ENCODE data around the gene PCAT7.
"Not testable (repeated sequence)": the region's sequence is repeated elsewhere in the genome, so short reads cannot be mapped to it uniquely, and the experiment has no call there.

PCAT7 gene

DNA sequence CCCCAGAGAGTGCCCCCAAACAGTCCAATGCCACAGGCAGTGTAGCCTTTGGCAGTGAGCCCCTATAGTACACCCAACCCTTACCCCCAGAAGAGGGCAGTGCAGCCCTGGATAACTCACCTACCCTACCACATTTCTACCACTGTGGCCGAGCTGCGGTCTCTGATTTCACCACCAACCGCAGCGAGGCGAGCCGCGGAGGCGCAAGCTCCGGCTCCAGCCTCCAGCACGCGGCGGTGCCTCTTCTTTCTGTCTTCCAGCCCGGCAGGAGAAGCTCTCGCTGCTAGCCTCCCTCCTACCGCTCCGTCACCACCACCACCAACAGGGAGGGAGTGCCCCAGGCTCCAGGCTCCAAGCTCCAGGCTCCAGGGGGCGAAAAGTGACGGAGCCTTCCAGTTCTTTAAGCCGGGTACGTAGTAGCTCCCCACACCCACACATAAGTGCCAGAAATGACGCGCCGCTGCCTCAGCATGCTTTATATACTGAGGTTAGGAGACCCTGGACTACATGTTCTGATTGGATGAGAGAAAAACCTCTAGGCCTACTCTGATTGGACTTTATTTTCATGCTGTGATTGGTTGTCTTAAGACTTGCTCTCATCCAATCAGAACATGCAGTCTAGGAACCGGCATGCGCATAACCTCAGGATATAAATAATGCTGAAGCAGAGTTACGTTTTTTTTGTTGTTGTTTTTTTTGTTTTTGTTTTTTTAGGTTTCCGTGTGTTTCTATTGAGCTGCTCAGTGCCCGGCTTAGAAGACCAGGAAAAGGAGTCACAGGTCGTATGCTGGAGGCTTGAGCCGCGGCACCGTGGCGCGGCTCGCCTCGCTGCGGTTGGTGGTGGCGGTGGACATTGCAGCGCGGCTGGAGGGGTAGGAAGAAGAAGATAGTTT, at the start of gene PCAT7:
Gene PCAT7 (plus strand): TSS at position 645 of the 893 bp plus-strand sequence.
- DNase-seq (ENCODE audit: low read depth), result no peak

DNA sequence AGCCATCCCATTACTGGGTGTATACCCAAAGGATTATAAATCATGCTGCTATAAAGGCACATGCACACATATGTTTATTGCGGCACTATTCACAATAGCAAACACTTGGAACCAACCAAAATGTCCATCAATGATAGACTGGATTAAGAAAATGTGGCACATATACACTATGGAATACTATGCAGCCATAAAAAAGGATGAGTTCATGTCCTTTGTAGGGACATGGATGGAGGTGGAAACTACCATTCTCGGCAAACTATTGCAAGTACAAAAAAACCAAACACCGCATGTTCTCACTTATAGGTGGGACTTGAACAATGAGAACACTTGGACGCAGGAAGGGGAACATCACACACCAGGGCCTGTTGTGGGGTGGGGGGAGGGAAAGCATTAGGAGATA, 48.5 kb upstream of the PCAT7 start:
- DNase-seq (ENCODE audit: low read depth), result not testable (repeated sequence)

DNA sequence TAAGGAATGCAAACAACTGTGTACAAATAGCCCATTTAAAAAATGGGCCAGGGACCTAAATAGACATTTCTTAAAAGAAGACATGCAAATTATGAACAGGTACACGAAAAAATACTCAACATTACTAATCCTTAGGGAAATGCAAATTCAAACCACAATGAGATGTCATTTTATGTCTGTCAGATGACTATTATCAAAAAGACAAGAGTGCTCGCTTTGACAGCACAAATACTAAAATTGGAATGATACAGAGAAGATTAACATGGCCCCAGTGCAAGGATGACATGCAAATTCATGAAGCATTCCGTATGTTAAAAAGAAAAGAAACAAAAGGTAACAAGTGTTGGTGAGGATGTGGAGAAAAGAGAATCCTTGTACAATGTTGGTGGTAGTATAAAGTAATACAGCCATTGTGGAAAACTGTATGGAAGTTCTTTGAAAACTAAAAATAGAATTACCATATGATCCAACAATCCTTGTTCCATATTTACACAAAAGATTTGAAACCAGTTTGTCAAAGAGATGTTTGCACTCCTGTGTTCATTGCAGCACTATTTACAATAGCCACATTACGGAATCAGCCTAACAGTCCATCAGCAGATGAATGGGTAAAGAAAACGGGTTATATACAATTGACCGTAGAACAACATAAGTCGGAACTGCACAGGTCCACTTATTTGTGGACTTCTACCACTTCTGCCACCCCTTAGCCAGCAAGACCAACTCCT, 47.2 kb upstream of the PCAT7 start:
- DNase-seq (ENCODE audit: low read depth), result no peak

DNA sequence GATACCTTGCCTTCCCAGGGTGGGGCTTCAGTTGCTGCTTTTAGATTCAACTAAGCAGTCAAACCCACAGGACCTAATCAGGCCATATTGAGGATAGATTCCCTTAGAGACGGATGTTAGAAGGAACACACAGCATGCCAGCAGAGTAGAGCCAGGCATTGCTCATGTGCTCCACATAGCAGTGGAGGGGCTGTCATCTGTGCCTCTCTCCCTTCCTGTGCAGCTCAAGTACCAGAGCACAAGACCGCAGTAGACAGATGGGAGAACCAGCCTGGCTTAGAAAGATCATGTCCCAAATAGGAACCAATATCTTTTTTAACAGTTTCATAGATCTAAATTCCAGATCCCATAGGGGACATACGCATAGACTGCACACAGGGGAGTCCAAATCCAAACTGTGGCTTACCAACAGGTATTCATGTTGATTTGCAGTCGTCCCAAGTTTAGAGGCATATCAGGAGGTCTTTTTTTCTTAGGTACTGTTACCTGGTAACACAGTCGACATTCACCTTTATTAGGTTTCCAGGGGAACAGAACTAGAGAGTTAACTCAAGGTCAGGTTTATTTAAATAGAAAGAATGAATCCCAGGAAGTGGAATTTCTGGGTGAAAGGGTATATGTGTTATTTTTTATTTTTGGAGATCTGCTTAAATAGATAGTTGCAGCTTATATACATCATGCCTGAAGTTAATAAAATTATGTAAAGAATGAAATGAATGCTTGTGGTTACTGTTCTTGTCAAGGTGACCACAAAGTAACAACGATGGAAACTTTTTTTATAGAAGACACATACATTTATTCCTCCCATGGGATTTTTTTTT, 43.5 kb upstream of the PCAT7 start:
- no peak for DNase-seq (ENCODE audit: low read depth)

DNA sequence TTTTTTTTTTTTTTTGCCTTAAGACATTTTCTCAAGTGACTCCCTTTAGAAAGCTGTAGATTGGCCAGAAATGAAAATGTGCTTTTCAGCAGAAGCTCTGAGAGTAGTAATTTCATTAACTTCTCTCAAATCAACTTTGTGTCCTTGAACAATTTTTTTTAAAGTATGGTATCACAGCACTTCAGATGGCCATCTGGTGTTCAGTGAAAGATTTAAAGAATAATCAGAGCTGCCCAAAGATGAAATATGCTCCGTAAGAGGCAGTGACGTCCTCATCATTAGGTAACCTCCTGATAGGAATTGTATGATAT, 43.0 kb upstream of the PCAT7 start:
- DNase-seq (ENCODE audit: low read depth), result no peak

DNA sequence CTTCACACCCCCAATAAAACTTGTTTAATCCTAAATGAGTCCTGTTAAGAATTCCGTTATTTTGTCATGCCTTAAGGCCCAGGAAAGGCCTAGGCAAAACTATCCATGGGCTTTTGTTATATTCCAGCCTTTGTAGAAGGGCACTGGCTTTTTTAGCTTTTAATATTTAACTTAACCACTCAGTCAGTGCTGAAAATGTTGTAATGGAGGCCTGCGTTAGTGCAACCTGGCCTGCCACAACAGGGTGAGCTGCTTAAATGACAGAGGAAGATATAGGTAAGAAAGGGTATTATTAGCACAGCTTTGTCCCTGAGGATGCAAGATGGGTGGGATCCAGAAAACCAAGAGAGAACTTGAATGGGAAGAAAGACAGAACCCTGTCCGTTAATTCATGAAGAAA, 40.2 kb upstream of the PCAT7 start:
- DNase-seq (ENCODE audit: low read depth), result no peak

DNA sequence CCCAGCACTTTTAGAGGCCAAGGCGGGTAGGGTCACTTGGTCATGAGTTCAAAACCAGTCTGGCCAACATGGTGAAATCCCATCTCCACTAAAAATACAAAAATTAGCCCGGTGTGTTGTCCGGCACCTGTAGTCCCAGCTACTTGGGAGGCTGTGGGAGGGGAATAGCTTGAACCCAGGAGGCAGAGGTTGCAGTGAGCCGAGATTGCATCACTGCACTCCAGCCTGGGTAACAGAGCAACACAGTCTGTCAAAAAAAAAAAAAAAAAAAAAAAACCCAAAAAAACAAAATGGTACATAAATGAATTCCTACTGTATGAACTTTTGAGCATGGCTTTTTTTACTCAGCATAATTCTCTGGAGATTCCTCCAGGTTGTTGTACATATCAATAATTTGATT, 37.6 kb upstream of the PCAT7 start:
- DNase-seq (ENCODE audit: low read depth), result no peak

DNA sequence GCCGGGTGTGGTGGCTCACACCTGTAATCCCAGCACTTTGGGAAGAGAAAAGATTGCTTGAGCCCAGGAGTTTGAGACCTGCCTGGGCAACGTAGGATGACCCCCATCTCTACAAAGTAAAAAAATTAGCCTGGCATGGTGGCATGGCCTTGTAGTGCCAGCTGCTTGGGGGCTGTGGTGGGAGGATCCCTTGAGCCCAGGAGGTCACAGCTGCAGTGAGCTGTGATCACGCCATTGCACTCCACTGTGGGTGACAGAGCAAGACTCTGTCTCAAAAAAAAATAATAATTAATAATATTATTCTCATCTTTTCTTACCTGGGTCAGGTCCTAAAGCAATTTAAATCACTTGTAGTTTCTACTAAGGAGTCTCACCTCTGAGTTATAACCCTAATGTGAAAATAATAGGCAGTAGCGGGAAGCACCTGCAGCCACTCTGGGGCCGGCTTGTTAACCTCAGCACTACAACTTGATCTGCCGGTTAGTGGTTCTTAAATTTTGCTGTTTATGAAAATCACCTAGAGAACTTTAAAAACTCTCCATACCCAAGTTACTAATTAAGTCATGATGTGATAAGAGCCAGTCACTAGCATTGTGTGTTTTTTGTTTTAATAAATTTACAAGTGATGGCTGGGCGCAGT, 29.4 kb upstream of the PCAT7 start:
- no peak for DNase-seq (ENCODE audit: low read depth)

DNA sequence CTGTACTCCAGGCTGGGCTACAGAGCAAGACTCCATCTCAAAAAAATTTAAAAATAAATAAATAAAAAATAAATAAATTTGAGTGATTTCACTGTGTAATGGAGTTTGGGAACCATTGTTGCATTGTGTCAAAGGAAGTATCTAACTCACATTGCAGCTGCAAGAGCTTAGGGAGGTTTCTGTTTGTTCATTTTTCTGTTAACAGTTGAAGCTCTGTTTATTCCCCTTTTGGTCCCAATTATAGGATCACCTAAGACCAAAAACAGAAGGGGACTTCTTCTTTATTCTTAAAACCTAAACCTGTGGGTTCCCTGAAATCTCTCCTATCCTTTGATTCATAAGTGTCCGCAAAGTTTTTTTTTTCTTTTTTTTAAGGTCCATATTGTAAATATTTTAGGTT, 28.6 kb upstream of the PCAT7 start:
- DNase-seq (ENCODE audit: low read depth), result no peak

DNA sequence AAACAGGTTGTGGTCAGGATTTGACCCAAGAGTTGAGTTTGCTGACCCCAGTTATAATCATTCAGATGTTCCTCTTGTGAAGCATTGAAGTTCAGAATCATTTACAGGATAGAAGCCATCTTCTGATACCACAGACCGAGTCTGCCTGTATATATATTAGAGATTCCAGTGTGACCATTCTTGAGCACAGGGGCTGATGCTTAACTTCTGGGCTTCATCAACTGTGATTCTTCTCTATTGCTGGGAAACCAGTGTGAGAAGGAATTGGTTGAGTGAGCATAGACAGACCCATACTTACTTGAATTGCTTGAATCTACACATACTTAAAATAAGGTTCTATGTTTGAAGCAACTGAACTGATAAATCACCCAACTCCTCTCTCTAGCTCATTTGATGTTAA, 27.9 kb upstream of the PCAT7 start:
- DNase-seq (ENCODE audit: low read depth), result no peak

DNA sequence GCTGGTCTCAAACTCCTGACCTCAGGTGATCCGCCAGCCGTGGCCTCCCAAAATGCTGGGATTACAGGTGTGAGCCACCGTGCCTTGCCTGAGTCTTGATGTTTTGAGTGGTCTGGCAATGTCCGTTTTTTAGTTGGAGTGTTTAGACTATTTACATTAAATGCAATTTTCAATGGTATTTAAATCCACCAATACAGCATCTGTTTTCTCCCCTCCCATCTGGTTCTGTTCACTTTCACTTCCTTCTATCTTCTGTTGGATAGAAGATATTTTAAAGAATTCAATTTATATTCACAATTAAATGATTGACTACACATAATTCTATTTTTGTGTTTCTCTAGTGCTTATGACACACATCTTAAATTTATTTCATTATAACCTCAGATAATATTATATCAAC, 26.0 kb upstream of the PCAT7 start:
- DNase-seq (ENCODE audit: low read depth), result no peak

DNA sequence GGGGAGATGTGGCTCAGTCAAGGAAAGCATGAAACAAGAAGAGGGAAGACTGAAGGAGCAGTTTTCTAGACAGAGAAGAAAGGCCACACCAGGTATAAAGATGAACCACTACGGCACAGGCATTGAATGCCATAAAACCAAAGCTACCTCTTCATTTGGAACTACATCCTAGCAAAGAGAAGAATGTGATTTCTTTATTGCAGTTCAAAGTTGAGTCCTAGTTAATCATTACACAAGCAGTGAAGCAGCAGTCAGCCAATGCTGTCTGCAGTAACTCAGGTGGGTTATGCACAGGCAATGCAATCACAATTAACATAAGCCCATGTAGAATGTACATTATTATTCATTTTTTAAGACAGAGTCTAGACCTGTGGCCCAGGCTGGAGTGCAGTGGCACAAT, 21.7 kb upstream of the PCAT7 start:
- no peak for DNase-seq (ENCODE audit: low read depth)

DNA sequence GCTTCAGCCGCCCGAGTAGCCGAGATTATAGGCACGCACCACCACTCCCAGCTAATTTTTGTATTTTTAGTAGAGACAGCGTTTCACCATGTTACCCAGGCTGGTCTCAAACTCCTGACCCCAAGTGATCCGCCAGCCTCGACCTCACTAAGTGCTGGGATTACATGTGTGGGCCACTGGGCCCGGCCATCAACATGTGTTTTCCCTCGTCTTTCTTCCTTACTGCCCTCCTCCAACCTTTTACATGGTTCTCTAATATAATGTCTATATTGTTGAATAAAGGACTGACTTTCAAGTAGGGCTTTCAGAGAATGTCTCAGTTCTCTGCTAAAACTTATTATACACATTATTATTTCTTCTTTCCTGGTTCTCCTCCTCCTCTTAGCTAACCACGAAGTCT, 21.3 kb upstream of the PCAT7 start:
- no peak for DNase-seq (ENCODE audit: low read depth)

DNA sequence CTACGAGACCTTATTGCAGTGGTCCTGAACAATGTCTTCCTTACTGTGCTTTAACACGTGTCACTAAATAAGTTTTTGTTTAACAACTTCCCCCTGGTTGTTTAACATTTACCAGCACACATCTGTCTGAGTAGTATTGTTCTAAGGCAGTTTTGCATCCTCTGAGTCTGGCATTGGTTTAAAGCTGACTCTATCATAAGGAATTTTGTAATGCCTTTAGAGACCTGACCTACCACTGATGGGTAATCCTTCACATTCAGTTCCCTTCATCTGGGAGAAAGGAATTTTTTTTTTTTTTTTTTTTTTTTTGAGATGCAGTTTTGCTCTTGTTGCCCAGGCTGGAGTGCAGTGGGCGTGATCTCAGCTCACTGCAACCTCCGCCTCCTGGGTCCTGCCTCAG, 20.0 kb upstream of the PCAT7 start:
- no peak for DNase-seq (ENCODE audit: low read depth)

DNA sequence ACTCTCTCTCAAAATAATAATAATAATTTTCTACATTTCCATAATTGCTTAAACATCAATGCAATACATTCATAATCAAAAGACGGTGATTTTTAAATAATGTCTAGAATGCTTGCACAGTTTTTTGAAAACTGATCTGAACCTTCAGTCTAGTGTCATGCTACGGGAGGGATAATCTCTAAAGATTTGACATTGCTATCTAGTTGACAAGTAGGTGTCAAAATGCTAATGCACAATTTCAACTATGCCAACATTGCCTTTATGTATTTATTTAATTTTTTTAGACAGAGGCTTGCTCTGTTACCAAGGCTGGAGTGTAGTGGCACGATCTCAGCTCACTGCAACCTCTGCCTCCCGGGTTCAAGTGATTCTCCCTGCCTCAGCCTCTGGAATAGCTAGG, 16.0 kb upstream of the PCAT7 start:
- DNase-seq (ENCODE audit: low read depth), result no peak

DNA sequence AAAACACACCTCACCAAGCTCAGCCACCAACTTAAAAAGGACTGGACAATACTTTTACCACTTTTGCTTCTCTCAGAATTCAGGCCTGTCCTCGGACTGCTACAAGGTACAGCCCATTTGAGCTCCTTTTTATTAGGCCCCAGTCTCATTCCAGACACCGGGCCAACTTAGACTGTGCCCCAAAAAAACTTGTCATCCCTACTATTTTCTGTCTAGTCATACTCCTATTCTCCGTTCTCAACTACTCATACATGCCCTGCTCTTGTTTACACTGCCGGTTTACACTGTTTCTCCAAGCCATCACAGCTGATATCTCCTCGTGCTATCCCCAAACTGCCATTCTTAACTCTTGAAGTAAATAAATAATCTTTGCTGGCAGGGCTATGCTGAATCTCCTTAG, 10.5 kb upstream of the PCAT7 start:
- DNase-seq (ENCODE audit: low read depth), result not testable (repeated sequence)

DNA sequence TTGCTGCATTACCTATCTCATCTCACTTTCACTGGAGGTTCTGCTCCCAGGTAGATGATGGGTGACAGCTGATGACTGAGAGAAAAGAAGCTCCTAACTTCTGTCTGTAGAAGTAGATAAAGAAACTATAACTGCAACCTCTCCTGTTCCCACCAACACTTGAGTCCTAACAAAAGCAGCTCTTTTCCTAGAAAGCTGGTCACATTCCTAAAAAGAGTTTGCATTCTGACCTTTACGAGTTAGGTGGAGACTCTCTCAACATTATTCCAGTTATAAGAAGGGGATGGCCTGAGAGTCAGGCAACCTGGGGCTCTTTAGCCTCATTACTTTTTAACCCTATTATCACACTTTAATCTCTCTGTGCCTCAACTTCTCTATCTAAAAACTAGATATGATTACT, 8.9 kb upstream of the PCAT7 start:
- no peak for DNase-seq (ENCODE audit: low read depth)

DNA sequence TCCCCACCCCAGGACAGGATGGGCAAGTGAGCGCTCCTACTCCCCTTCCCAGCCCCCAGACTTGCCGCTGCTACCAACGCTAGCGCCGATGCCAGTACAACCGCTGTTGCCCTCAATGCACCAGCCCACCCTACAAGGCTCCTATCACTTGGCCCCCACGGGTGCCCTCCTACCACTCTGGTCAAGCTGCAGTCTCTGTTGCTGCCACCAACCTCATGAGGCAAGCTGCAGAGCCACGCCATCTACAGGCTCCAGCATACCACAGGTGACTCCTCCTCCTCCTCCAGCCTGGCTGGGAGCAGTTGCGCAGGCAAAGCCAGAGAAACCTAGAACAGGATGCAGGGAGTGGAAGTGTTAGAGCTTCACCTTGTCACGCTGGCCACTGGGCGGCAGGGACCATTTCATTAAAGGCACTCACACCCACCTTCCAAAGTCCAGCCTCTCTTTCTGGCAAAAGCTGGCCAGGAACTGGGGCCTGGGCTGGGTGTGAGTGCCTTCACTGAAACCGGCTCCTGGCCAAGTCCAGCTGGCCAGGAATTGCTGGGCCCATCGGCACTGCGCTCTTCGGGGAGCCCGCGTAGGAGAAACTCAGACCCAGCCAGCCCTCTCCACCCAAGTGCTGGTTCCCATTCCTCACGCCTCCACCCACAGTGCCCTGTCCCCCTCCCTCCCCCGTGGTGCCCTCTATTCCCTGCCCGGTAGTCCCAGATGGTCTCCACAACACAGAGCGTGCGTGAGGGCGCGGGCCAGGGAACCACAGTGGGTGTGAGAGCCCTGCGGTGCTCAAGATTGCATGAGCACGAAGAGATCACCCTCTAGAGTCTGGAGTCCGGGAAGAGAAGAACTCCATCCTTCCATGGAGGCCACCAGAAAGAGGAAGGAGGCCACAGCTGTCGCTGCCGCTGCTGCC, 1.6 kb upstream of the PCAT7 start:
- DNase-seq (ENCODE audit: low read depth), result no peak

DNA sequence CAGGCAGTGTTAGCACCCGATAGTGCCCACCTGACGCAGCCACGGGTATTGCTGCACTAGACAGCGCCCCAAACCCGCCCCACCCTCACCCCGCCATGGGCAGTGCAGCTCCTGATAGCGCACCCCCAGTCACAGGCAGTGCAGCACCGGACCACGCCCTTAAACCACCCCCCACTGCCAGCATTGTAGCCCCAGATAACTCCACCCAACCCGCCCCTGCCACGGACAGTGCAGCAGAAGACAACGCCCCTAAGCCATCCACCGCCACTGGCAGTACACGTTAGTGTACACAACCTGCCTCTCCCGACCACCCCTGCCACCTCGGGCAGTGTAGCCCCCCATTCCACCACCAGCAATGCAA, 825 bp upstream of the PCAT7 start:
- no peak for DNase-seq (ENCODE audit: low read depth)

DNA sequence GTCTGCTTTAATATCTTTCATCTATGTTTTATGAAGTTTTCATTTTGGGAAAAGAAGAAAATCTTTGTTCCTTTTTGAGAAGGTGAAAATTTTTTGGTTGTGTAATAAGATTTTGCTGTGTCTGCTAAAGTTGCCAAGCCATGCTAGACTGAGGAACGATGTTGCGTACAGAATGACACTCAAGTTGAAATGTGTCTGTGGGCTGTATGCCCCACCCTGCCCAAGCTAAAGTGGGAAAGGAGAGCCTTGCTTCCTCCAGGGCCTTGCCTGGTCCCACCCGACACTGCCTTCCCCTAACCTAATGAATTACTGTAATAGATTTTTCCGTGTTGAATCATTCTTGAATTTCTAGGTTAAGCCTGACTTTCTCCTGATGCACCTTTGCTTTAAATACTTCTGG, 2.5 kb downstream of the PCAT7 start:
- DNase-seq (ENCODE audit: low read depth), result no peak

DNA sequence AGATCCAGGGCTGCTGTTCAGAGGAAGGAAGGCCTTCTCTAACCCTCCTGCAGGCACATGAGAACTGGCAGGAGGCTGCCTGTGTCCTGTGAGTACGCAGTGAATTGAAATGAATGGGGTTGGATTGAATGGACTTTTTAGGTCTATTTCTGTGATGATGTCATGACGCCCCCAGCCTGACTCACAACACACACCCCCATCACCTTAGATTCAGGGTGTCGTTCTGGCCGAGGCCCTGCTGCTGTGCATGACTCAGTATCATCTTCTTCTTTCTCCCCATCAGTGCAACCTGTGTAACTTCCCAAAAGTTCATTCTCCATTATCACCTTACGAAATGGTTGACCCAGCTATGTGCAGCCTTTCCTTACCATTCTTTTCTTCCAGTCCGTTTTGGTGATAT, 5.4 kb downstream of the PCAT7 start:
- DNase-seq (ENCODE audit: low read depth), result no peak
